ENCODE measurements around the gene RGS3.

RGS3 gene

DNA sequence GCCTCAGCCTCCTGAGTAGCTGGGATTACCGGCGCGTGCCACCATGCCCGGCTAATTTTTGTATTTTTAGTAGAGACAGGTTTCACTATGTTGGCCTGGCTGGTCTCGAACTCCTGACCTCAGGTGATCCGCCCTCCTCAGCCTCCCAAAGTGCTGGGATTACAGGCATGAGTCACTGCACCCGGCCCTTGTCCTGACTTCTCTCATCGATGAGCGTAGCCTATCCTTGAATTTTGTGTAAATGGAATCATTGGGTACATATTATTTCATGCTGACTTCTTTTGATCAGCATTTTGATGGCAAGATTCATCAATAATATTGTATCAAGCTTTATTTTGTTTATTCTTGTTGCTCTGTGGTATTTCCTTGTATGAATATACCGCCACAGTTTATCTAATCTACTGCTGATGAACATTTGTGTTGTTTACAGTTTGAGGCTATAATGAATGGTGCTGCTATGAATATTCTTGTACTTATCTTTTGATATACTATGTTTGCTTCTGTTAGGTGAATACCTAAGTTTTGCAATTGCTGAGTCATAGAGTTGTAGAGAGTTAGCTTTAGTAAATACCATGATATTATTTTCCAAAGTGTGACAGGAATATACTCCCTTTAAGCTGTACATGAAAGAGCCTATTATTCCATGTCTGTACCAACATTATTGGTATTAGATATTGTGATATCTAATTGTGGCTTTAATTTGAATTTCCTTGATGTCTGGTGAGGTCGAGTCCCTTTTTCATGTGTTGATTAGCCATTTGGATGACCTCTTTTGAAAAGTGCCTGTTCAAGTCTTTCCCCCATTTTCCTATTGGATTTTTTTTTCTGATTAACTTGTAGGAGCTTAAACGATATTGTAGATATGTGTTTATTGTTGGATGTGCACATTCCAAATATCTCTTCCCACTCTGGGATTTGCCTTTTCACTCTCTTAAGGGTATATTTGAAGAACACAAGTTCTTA, 107.5 kb downstream of the RGS3 start:
- DNase-seq (ENCODE audit: low read depth), result no peak

DNA sequence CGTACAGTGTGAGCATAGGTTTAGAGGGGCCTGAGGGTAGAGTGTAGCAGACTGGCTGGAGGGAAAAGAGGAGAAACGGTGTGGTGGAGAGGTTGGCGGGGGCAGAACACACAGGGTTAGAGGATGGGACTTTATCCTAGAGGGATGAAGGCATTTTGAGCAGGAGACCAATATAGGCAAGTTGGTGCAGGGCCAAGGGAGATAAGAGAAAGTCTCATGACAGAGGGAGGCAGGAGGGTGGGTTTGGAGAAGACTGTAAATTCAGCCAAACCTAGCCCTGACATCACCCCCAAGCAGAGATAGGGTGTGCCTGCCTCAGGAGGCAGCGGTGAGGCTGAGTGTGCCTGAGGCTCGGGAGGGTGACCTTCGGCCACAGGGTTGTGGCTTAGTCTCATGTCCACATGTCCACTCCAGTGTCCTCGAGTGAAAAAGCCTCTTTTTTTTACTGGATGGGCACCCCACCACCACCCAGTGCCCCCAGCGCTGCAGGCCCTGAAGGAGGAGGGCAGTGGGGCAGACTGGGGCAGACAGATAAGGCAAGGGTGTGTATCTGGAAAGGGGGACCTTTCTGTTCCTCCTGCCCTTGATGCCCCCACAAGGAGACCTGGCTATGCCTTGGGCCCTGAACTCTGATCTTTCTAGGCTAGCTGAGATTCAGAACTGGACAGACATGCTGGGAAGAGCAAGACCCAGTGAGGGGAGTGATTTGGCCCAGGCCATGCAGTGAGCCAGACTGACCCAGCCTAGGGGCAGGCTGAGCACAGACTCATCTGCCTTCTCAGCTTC, 108.7 kb downstream of the RGS3 start:
- no peak for DNase-seq (ENCODE audit: low read depth)

DNA sequence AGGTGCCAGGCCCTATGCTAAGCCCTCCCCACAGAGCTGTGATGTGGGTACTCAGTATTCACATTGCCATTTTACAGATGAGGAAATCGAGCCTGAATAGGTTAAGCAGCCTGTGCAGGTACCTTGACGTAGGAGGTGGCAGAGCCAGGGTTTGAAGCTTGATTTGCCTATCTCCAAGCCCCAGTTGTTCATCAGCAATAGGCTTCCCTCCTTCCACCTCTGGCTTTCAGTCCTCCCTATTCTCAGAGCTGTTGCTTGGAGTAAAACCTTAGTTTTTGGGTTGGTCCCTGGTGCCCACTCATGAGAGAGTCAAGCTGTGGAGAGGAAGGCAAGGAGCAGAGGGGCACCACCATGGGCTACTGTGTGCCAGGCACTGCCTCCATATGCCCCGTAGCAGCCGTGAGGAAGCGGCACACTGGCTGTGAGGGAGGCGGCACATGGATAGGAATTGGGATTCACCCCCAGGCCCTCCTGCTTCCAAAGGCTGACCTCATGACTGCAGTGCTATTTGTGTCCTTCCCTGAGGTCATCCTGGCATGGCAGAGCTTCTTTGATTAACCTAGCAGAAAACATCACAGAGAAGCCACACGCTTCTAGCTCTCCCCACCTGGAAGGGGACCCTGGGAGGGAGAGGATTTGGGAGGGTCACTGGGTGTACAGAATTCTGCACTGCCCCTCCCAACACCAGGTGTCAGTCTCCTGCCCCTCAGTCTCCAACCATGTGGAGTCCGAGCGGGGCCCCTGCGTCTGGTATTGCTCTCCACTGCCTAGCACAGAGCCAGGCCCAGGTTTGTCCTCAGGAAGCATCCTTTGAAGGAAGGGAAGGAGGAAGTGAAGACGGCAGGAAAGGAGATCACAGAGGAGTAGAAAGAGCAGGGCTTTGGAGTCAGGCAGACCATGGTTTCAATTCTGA, 109.8 kb downstream of the RGS3 start:
- no peak for DNase-seq (ENCODE audit: low read depth)

- DNase-seq (ENCODE audit: low read depth), result no peak
Observed at GRCh38 chr9:113573959-113574352, 110.4 kb downstream of the RGS3 start.

DNA sequence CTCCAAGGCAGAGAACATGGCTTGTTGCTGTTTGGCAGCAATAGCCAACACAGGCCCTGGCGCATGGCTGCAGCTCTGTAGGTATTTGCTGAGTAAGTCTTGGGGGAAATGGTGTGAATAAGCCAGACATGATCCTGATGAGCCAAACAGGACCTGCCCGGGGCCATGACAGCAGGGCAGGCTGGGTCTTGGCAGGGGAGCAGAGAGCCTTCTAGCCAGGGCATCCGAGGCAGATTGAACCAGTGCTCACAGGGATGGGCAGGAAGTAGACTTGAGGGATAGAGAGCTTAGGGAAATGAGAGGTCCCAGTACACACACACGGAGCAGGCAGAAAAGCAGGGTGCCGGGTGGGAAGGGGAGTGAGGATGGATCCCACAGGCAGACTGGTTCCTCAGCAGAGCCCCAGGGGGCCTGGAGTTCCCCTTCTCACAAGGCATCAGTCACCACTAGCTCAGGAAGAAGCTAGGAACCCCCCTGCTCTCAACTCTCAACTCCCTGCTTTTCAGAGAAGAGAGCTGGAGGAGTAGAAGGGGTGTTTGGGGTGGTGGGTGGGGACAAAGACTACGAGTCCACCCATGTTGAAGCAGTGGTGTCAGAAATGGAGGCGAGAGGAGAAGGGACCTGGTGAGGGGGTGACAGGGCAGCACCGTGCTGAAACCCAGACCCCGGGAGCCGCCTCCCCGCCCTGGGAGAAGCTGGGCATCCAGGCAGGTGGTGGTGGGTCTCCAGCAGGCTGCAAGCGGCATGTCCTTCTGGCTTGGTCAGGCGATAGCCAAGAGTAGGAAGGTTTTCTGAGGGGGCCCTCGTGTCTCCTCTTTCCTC, 111.1 kb downstream of the RGS3 start:
- no peak for DNase-seq (ENCODE audit: low read depth)

DNA sequence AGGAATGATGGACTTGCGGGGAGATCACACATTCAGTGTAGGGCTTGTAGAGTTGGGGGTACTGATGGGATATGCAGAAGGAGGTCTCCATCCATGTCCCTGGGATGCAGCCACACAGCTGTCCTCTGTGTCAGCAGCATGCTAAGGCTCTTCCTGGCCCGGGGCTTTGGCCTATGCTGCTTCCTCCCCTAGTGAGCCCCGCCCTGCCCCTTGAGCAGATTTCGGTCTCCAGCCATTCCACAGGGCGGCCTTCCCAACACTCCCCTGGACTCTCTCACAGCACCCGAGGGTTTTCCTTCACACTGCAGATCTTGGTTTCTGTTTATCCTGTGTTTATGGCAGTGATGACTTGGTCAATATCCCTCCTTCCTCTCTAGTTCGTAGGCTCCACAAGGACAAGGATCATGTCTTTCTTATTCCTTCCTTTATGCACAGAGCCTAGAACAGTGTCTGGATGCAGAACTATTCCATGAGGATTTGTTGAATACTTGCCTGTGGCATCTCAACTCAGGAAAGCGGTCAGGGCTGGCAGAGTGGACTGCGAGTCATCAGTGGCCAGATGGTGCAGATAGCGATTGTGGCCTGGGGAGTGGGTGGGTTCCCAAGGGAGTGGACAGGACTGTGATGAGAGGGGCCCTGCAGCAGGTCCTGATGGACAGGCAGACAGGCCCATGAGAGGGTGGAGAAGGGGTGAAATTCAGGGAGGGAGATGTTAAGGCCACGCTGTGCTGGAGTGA, 114.2 kb downstream of the RGS3 start:
- DNase-seq (ENCODE audit: low read depth), result no peak

DNA sequence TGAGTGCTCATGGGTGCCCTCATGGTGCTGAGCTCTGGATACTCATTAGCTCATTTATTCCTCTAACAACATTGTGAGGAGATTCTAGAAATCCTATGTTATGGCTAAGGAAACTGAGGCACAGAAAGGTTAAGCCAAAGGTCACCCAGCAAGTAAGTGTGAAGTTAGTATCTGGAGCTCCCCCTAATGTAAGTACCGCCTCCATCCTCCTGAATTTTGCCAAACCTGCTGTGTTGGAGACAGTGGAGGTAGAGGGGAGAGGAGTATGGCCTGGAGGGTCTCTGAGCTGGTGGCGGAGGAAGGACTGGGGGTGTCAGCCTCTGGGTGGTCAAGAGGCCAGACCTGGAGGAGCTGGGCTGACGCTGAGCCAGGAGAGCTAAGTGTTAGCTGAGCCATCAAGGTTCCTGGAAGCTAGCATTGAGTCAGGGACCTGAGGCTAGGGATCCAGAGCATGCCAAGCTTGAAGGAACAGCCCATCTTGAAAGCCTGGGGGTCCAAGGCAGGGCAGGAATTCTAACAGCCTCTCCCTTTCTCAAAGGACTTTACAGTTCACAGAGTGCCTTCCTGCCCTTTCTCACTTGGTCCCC, 114.8 kb downstream of the RGS3 start:
- no peak for DNase-seq (ENCODE audit: low read depth)

GRCh38 chr9:113578882-113579282, 115.4 kb downstream of the RGS3 start:
- DNase-seq (ENCODE audit: low read depth), result peak; percentile 84

DNA sequence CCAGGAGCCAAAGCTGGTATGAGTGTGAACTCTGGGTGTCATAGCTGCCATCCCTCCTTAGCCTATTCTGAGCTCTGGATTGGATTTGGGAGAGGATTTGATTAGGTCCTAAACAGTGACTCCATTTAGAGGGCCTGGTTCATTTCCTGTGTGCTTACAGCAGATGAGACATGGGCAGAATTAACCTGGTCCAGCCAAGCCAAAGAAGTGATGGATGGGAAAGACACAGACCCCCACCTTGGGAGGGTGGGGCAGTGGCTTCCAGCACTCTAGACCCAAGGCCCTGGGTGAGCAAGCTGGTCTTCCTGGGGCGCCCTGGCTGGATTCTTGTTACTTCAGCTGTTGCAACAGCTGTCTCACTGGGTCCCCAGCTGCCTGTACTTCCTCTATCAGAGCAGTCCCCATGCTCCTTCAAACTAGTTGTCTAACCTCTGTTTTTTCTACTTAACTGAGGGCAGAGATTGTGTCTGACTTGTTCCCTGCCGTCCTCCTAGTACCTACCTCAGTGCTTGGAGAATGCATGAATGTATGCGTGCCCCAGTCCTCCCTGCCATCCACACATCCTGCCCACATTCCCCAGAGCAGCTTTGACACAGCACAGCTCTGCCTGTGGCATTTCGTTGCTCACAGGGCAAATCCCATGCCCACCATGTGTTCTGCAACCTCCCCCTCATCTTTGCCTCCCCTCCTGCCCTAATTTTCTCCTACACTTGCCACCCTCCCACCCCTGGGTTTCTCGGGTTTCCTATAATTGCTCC, 115.9 kb downstream of the RGS3 start:
- DNase-seq (ENCODE audit: low read depth), result no peak

DNA sequence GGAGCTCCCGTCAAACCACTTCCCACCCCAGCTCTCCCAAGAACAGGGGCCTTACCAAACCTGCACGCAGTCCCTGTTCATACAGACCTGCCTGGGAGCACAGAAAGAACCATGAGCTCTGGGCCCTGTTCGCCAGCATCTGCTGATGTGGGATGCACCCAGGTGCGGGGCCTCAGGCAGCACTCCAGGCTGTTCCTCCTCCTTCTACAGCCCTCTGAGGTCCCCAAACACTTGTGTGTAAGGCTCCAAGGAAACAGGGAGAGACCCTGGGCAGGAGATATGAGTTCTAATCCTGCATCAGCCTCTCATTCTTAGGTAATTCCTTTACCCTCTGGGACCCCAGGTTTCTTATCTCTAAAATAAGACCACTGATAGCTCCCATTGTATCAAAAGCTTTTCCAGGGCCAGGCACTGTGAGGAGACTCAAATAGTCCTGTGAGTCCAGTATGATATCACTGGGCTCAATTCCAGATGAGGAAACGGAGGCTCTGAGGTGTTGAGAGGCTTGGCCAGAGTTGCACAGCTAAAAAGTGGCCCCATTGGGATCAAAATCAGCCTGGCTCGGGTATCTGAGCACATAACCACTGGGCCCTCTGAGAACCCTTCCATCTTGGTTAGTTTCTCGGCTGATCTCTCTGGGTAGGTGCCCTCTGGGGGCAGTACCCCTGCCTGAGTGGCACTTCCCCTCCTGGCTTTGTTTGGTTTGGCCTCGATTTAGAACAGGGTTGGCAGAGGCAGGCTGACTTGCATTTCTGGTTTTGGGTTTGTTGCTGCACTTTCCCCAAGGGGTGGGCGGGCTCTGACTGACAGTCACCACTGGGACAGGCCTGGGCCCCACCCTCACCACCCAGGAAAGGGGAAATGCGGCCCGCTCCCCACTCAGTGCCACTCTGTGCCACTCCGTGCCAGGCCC, 116.8 kb downstream of the RGS3 start:
- DNase-seq (ENCODE audit: low read depth), result no peak

- no peak for DNase-seq (ENCODE audit: low read depth)
Observed at GRCh38 chr9:113580954-113581311, 117.4 kb downstream of the RGS3 start.

DNA sequence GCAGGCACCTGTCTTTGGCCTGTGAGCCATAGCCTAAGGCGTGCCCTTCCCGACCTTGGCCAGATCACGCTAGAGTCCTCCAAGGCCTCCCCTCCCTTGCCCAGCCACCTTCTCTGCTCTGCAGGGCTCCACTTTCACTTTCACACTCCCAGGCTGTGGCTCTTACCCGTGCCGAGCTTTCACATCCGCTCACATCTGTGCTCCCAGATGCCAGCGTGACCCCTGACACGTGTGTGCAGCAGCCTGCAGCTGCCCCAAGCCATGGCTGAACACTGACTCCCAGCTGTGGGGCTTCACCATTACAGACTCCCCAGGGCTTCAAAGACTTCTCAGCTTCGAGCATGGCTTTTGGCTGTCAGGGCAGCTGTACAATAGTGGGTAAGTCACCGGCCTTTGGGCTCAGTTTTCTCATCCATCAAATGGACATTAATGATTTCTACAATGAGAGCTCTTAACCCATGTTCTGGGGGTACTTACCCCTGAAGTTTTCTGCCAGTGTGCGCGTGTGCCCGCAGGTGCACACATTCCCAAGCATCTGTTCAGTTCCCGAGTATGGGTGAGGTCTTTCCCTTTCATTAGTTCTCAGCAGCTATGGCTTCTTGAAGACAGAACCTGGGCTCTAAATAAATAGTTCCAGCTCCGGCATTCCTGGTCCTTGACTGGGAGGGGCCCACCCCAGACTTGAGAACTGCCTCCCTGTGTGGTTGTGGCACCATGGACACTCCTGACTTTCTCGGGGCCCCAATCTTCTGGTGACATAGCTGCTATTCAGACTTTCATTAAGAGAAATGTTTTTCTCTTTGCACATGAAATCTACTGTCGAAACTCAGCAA, 118.6 kb downstream of the RGS3 start:
- no peak for DNase-seq (ENCODE audit: low read depth)

DNA sequence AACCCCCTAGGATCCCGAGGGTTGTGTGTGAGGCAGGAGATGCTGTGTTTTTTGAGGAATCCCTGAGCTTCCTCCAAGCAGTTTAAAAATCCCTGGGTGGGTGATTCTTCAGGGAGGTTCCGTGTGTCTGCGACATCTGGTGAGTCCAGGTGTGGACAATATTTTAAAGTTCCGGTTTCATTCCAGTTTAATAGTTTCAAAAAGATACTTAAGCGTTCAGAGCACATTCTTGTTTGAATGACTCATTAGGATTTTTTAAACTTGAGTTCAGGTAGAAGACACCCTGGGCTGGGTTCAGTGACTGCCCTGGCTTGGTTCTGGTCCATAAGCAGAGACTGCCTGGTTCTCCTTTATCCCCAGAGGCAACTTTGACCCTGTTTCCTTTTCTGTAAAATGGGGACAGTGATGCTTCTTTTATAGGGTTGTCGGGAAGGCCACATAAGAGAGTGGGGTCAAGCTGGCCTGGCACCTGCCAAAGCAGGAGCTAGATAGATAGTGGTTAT, 119.2 kb downstream of the RGS3 start:
- DNase-seq (ENCODE audit: low read depth), result no peak

GRCh38 chr9:113583511-113584427, 120.2 kb downstream of the RGS3 start:
- DNase-seq (ENCODE audit: low read depth), result no peak

- no peak for DNase-seq (ENCODE audit: low read depth)
Observed at GRCh38 chr9:113584428-113585084, 121.0 kb downstream of the RGS3 start.

DNA sequence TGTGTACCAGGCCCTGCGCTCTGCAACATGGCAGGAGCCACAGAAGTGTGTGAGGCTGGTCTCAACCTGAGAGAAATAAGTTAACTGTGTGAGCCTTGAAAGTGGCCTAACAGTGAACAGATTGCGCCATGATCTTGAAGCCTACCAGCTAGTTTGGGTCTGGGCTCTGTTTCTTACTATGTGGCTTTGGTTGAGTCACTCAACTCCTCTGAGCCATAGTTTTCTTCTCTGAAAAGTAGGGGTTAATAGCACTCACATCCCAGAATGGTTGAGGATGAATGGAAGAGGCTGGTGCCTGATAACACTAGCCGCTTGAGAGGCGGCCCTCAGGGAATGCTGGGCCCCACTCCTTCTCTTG, 121.5 kb downstream of the RGS3 start:
- DNase-seq (ENCODE audit: low read depth), result no peak
